Breast epithelium (tissue), 4 donors: Measurements from ENCODE around the gene SGO2. TPM values are rescaled to one million over a fixed set of nuclear protein-coding genes. Genes with fewer than 3 reads are reported as not detected.

ENCODE experiments used
- DNase-seq, 2 donors: peaks; one replicate each; pipeline ENCODE4 v3.0.0-alpha.2; 2019; ENCODE audit warnings: low spot score in 2 of 2
- H3K27ac ChIP-seq, 2 donors: fragments of 200-600 bp; sonication (generic) in 1 of 2; one replicate each; pipeline ENCODE4 v1.5.1; 2016 to 2019; ENCODE audit warnings: mild to moderate bottlenecking in 1 of 2
- H3K27me3 ChIP-seq, 2 donors: fragments of 200-600 bp; sonication (generic) in 1 of 2; one replicate each; pipeline versions ENCODE4 v1.5.1 to v1.6.0; 2017 to 2019; ENCODE audit warnings: control low read depth in 1 of 2, mild to moderate bottlenecking in 1 of 2
- H3K36me3 ChIP-seq: fragments of 200-600 bp; one replicate; pipeline ENCODE4 v1.5.1; 2019
- H3K4me1 ChIP-seq, 2 donors: fragments of 200-600 bp; sonication (generic); one replicate each; pipeline ENCODE4 v1.5.1; 2016 to 2019; ENCODE audit warnings: control low read depth in 1 of 2
- H3K4me3 ChIP-seq, 3 donors: fragments of 200-600 bp; sonication (generic); 1 replicate in 2 of 3; 2 replicates in 1 of 3; pipeline ENCODE4 v1.5.1; 2016 to 2019; ENCODE audit warnings: mild to moderate bottlenecking in 3 of 3, moderate library complexity in 2 of 3
- H3K9me3 ChIP-seq, 2 donors: fragments of 200-600 bp; sonication (generic) in 1 of 2; one replicate each; pipeline ENCODE4 v1.5.1; 2016 to 2019; ENCODE audit warnings: control low read depth in 1 of 2
- POLR2A ChIP-seq: fragments of 450-650 bp; IDR thresholded peaks from one replicate; pipeline ENCODE4 v1.6.1; 2016; ENCODE audit warnings: antibody characterized with exemption, mild to moderate bottlenecking, moderate library complexity
- POLR2AphosphoS5 ChIP-seq, 3 donors: sonication (generic); formaldehyde crosslinking; IDR thresholded peaks; one replicate each; pipeline ENCODE4 v1.6.1; 2017; ENCODE audit warnings: antibody characterized with exemption in 3 of 3
- intact Hi-C: fragments of 100-400 bp; cut with DNase I; formaldehyde crosslinking; loops from one replicate; pipeline ENCODE4 v1.15.1; 2023; ENCODE audit warnings: low total_unique reads
- total RNA-seq, 3 donors: library from RNA; depleted of rRNA; stranded (reverse); fragments of >200 nt; gene quantifications; one replicate each; pipeline ENCODE4 v1.1.0, GENCODE V29; 2016
- TF ChIP-seq, protein P1 (sequence below), 3 donors: fragments of 450-650 bp; IDR thresholded peaks; one replicate each; pipeline ENCODE4 v1.5.1; 2016 to 2017; ENCODE audit warnings: antibody characterized with exemption in 3 of 3, mild to moderate bottlenecking in 3 of 3, moderate library complexity in 3 of 3

Gene SGO2
- total RNA-seq, 3 donors from 2014 or later = 3.6 to 9.1 (median 4.6) TPM

DNA sequence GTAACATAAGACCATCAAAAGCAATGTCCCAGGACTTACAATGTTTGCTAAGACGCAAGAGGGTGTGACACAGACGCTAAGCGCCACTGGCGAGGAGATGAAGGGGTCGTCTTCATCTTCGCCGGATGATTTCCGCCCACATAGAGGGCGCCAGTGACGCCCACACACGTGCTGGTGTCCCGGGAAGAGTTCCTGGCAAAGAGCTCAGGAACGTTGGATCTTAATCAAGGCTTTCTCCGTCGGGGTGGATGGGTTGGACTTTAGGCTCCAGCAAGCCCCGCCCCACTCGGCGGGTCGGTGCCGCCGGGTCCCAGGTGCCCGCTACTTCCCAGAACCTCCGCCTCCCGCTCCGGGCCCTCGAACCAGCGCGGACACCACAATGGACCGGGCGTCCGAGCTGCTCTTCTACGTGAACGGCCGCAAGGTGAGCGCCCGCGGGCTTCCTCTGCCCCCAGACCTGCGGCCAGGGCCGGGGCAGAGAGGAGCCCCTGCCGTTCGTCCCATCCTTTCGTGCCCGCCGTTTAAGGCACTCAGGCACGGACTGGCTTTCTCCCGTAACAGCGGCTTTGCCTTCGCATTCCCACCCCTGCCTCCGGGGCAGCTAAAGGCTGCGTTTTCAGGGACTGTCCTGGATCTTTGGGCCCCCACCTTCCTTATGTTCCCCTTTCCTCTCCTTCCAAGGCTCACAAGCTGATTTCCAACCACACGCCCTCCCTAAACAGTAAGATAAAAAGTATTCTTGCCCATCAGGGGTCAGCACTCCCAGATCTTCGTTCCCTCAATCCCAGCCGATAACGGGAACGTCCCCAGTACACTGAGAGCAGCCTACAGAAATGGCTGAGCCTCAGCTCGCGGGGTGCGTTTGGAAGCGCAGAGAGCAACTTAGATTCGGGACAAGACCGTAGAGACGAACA is 60.0 kb downstream of the SGO2 start, which contains the start of gene AOX1:
AOX1 (plus strand) TSS at position 285 of the 914 bp plus-strand sequence; CDS start at position 380, 95 bp downstream.
- H3K9me3 ChIP-seq = no peaks in the 10 kb centered on the region
- DNase-seq = no peak
- TF ChIP-seq, protein P1, sequence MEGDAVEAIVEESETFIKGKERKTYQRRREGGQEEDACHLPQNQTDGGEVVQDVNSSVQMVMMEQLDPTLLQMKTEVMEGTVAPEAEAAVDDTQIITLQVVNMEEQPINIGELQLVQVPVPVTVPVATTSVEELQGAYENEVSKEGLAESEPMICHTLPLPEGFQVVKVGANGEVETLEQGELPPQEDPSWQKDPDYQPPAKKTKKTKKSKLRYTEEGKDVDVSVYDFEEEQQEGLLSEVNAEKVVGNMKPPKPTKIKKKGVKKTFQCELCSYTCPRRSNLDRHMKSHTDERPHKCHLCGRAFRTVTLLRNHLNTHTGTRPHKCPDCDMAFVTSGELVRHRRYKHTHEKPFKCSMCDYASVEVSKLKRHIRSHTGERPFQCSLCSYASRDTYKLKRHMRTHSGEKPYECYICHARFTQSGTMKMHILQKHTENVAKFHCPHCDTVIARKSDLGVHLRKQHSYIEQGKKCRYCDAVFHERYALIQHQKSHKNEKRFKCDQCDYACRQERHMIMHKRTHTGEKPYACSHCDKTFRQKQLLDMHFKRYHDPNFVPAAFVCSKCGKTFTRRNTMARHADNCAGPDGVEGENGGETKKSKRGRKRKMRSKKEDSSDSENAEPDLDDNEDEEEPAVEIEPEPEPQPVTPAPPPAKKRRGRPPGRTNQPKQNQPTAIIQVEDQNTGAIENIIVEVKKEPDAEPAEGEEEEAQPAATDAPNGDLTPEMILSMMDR (IDR thresholded peaks at IDR 0.05) = no peak
- TF ChIP-seq POLR2A = no peak
- peak in 2 of 3 donors; percentile 43 to 57 for TF ChIP-seq POLR2AphosphoS5 (IDR thresholded peaks at IDR 0.05)
- no peaks in the 10 kb centered on the region for H3K36me3 ChIP-seq
- no peaks in the 10 kb centered on the region for H3K4me1 ChIP-seq
- H3K27me3 ChIP-seq = no peaks in the 10 kb centered on the region
- H3K27ac ChIP-seq = peak within 1 kb of the TSS; percentile 73 to 91
- H3K4me3 ChIP-seq = peak within 1 kb of the TSS; percentile 67 to 78 (median 67)
- intact Hi-C loops = loop anchor here (5.0 kb wide), 1 partner anchor 1376 kb away; no protein-coding TSS in a partner anchor

- H3K4me1 ChIP-seq = no peaks in the 10 kb centered on the region
- H3K9me3 ChIP-seq = no peaks in the 10 kb centered on the region
- intact Hi-C loops = loop anchor here (5.0 kb wide), 1 partner anchor 1376 kb away; no protein-coding TSS in a partner anchor
- no peak for DNase-seq
- H3K4me3 ChIP-seq = peak overlapping the region; percentile 67 to 78 (median 67)
- no peaks in the 10 kb centered on the region for H3K27me3 ChIP-seq
- H3K36me3 ChIP-seq = no peaks in the 10 kb centered on the region
- no peak for TF ChIP-seq POLR2AphosphoS5 (IDR thresholded peaks at IDR 0.05)
- no peak for TF ChIP-seq POLR2A
- TF ChIP-seq, protein P1 (IDR thresholded peaks at IDR 0.05) = no peak
- peak overlapping the region; percentile 73 to 91 for H3K27ac ChIP-seq
These were observed 60.6 kb downstream of the SGO2 start for GRCh38 chr2:200586644-200586975.

DNA sequence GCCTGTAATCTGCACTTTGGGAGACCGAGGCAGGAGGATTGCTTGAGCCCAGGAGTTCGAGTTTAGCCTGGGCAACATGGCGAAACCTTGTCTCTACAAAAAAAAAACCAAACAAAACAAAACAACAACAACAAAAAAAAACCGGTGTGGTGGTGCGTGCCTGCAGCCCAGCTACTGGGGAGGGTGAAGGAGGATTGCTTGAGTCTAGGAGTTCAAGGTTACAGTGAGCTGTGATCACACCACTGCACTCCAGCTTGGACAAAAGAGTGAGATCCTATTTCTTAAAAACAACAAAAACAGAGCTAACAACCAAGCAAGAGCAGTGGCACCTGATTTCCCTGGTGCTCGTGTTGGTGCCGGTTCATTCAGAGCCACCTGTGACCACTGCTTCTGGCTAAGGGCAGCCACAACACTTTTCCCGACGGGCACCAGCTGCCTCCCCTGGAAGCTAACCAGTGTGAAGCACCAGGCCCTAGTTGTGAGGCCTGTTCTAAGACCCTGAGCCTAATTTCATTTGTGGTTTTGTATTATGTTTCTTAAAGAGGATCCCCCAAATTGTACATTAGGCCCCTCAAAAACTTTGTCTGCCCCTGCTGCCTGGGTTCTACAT is 61.1 kb downstream of the SGO2 start:
- no peak for DNase-seq
- TF ChIP-seq POLR2AphosphoS5 (IDR thresholded peaks at IDR 0.05) = no peak
- TF ChIP-seq, protein P1 (IDR thresholded peaks at IDR 0.05) = no peak
- TF ChIP-seq POLR2A = no peak
- no peaks in the 10 kb centered on the region for H3K9me3 ChIP-seq
- no peaks in the 10 kb centered on the region for H3K4me1 ChIP-seq
- H3K36me3 ChIP-seq = no peaks in the 10 kb centered on the region
- peak overlapping the region; percentile 67 to 78 (median 67) for H3K4me3 ChIP-seq
- peak overlapping the region in 1 of 2 donors; percentile 91 for H3K27ac ChIP-seq
- no peaks in the 10 kb centered on the region for H3K27me3 ChIP-seq
- intact Hi-C loops = loop anchor here (5.0 kb wide), 1 partner anchor 1375 kb away; no protein-coding TSS in a partner anchor

DNA sequence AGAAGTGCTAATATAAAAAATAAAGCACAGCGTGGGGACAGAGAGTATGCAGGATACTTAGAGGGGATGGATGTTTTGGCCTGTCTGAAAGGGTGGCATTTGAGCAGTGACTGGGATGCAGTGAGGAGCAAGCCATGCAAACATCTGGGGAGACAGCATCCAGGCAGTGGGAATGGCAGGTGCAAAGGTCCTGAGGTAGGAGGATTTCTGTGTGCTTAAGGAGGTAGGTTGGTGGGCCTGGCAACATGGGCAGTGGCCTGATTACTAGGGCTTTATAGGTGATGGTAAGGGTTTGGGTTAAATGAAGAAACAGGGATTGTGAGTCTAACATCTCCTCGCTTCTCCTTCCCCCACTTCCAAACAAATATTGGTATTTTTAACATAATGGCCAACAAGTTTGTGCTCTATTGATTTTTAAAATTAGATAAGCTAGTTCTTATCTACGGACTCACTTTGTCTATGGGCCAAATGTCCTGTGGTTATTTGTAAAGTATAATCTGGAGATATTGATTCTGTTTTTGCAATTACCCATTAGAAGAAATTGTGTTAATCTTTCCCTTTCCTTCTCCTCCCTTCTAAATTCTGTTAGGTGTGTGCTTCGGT is 62.2 kb downstream of the SGO2 start:
- intact Hi-C loops = loop anchor here (5.0 kb wide), 1 partner anchor 1374 kb away; no protein-coding TSS in a partner anchor

More for the DNA sequence above, 62.2 kb downstream of the SGO2 start:
- DNase-seq = no peak
- H3K36me3 ChIP-seq = no peaks in the 10 kb centered on the region
- H3K4me3 ChIP-seq = peak overlapping the region in 2 of 3 donors; percentile 67 to 78
- TF ChIP-seq, protein P1 (IDR thresholded peaks at IDR 0.05) = no peak
- TF ChIP-seq POLR2A = no peak
- TF ChIP-seq POLR2AphosphoS5 (IDR thresholded peaks at IDR 0.05) = no peak
- no peaks in the 10 kb centered on the region for H3K4me1 ChIP-seq
- no peaks in the 10 kb centered on the region for H3K27me3 ChIP-seq
- H3K9me3 ChIP-seq = no peaks in the 10 kb centered on the region
- no peak overlapping the region for H3K27ac ChIP-seq
